ENCODE data around the gene CIDEB. TPM values are rescaled to one million over a fixed set of nuclear protein-coding genes. Genes with fewer than 3 reads are reported as not detected.

The CIDEB gene
- total and polyA plus RNA-seq, 9 of the 15 experiments (the other 6 are each of a cell fraction or from before 2014, with no cell fraction given), result 0.03 to 0.35 (median 0.09) TPM; not detected in 3

- TF ChIP-seq ZNF140 (CRISPR knock-in tag; IDR thresholded peaks at IDR 0.05) (no peak), SMARCB1 (IDR thresholded peaks at IDR 0.05; ENCODE audit: insufficient read length, low read depth) (no peak), CSDE1 (IDR thresholded peaks at IDR 0.05) (no peak), ZNF197 (CRISPR knock-in tag; IDR thresholded peaks at IDR 0.05; ENCODE audit: low read depth) (no peak), CBX3 (IDR thresholded peaks at IDR 0.05; ENCODE audit: borderline replicate concordance in 1 of 2, low read length in 2 of 2) (0 out of 3 replicates have a peak, but pooled peaks of 1 of the 2 experiments have one; percentile 45), ZNF175 (CRISPR knock-in tag; IDR thresholded peaks at IDR 0.05; ENCODE audit: low read depth) (no peak), THRA (IDR thresholded peaks at IDR 0.05) (no peak), MTA1 (IDR thresholded peaks at IDR 0.05; ENCODE audit: borderline replicate concordance) (no peak), NR2C2 (CRISPR knock-in tag; IDR thresholded peaks at IDR 0.05) (no peak), NR2C2 (tag; IDR thresholded peaks at IDR 0.05) (0 out of 2 replicates have a peak, but pooled peaks have one; percentile 64), HNRNPH1 (optimal IDR thresholded peaks at IDR 0.05; ENCODE audit: low read depth, low read length) (no peak), HOMEZ (CRISPR knock-in tag; IDR thresholded peaks at IDR 0.05) (no peak), ZNF217 (CRISPR knock-in tag; IDR thresholded peaks at IDR 0.05) (no peak), KAT2B (IDR thresholded peaks at IDR 0.05; ENCODE audit: low read depth, low read length) (no peak), FUS (optimal IDR thresholded peaks at IDR 0.05; ENCODE audit: low read depth, low read length) (no peak), POLR2H (tag; IDR thresholded peaks at IDR 0.05; ENCODE audit: low read depth) (no peak; the same call in none of the 2 replicates), RBM17 (IDR thresholded peaks at IDR 0.05; ENCODE audit: borderline replicate concordance, low read depth, low read length) (no peak), RB1 (IDR thresholded peaks at IDR 0.05; ENCODE audit: low read depth) (peak; percentile 95), RAD21 (CRISPR knock-in tag; conservative IDR thresholded peaks at IDR 0.05 in 1 of 2, IDR thresholded peaks at IDR 0.05 in 1 of 2) (0 out of 4 replicates have a peak, but pooled peaks of 1 of the 2 experiments have one; percentile 14), ZNF224 (CRISPR knock-in tag; IDR thresholded peaks at IDR 0.05) (no peak), CHD4 (IDR thresholded peaks at IDR 0.05; ENCODE audit: insufficient read depth, insufficient replicate concordance, low read depth, low read length, poor library complexity, severe bottlenecking) (no peak), TRIM24 (IDR thresholded peaks at IDR 0.05) (no peak), IFI16 (CRISPR knock-in tag; IDR thresholded peaks at IDR 0.05) (no peak), ZNF354B (CRISPR knock-in tag; IDR thresholded peaks at IDR 0.05) (no peak)
- TF ChIP-seq, protein P1, sequence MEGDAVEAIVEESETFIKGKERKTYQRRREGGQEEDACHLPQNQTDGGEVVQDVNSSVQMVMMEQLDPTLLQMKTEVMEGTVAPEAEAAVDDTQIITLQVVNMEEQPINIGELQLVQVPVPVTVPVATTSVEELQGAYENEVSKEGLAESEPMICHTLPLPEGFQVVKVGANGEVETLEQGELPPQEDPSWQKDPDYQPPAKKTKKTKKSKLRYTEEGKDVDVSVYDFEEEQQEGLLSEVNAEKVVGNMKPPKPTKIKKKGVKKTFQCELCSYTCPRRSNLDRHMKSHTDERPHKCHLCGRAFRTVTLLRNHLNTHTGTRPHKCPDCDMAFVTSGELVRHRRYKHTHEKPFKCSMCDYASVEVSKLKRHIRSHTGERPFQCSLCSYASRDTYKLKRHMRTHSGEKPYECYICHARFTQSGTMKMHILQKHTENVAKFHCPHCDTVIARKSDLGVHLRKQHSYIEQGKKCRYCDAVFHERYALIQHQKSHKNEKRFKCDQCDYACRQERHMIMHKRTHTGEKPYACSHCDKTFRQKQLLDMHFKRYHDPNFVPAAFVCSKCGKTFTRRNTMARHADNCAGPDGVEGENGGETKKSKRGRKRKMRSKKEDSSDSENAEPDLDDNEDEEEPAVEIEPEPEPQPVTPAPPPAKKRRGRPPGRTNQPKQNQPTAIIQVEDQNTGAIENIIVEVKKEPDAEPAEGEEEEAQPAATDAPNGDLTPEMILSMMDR (IDR thresholded peaks at IDR 0.05 in 2 of 3, conservative IDR thresholded peaks at IDR 0.05 in 1 of 3; ENCODE audit: insufficient read depth in 2 of 3, low read depth in 1 of 3, low read length in 3 of 3), result peak; percentile 71 to 82 (median 75)
Measured at GRCh38 chr14:24271134-24271833, 36.5 kb downstream of the CIDEB start, which contains the start of gene RABGGTA (continued).

Measured in K562 (cell line).